ENCODE measurements around the gene SLIT1.

The SLIT1 gene

DNA sequence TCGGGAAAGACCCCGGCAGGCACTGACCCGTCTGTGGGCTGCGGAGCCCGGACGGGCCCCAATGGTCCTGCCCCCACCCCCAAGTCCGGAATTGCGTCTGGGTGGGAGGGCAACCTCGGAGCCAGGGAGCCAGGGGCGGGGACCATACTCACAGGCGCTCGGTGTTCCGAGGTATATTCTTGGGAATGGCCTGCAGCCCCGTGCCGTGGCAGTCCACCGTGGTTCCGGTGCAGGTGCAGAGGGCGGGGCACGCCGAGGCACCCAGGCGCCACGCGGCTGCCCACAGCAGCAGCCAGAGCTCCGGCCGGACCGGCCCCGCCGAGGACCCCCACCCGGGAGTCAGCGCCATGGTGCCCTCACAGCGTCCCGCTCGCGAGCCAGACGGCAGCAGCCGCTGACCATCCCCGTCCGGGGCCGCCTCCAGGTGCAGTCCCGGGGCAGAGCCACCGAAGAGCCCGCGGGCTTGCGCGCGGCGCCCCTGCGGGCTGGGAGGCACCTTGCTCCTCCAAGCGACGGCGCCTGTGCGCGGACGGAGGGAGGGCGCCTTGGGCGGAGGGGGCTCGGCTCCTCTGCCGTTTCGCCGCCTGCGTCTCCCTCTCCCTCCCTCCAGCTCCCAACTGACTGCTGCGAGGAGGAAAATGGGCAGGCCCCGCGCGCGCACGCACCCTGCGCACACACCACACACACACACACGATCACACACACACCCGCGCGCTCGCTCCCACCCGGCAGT is at the start of gene SLIT1:
Gene SLIT1, minus strand, starts transcription at position 634 of the 733 bp plus-strand sequence. Its CDS starts 285 bp downstream, at position 349.
- peak in 5 of 10 donors; percentile 40 to 93 (median 88) for DNase-seq
- intact Hi-C loops (cut with DNase I): no loop called here

DNA sequence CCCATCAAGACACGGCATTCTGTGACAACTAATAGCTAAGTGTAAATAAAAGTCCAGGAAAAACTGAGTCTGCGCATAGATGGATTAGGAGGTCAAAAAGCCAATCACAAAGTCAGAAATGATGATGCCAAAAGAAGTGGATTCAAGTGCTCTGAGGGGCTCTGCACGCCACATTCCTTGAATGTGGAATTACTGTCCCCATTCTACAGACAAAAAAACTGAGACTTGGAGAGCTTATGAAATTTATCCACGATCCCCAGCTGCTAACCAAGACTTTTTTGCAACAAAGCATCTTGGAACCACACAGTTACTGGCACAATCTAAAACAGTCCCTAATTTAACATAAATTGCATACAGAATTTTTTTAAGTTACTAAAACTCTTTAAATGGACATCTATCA is 49.6 kb upstream of the SLIT1 start:
- intact Hi-C loops (cut with DNase I): no loop called here
- DNase-seq: no peak

DNA sequence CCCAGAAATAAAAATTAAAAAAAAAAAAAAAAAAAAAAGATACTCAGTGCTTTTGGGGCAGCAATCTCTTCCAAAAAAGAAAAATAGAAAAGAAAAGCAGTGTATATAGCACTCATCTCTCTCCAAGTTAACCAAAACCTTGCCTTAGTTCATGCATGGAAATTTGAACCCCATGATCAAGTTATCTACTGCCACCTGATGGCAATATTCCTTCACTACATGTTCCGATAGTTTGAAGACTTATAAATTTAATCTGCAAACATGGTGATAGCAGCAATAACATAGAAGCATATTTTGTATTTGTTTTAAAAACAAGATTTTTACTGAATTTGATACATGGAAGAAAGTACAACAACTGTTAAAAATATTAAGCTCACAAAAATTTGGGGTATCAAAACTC is 48.6 kb upstream of the SLIT1 start:
- intact Hi-C loops (cut with DNase I): no loop called here
- no peak for DNase-seq

DNA sequence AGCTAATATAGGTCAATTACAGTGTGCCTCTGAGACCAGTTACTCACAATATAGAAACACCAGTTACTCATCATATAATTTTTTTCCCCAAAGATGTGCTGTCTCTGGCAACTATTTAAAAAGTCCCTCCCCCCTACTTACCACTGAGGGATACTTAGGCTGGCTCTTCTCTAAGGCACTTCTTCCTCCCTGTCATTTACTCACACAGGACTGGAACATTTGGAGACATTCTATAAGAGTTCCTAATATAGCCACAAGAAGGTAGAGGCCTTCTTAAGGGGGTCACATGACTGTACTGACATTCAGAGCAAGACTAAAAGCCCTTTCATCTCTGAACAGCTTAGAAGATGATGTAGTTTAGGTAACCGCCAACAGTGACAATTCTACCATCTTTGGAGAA is 44.4 kb upstream of the SLIT1 start:
- intact Hi-C loops (cut with DNase I): no loop called here
- DNase-seq: no peak

DNA sequence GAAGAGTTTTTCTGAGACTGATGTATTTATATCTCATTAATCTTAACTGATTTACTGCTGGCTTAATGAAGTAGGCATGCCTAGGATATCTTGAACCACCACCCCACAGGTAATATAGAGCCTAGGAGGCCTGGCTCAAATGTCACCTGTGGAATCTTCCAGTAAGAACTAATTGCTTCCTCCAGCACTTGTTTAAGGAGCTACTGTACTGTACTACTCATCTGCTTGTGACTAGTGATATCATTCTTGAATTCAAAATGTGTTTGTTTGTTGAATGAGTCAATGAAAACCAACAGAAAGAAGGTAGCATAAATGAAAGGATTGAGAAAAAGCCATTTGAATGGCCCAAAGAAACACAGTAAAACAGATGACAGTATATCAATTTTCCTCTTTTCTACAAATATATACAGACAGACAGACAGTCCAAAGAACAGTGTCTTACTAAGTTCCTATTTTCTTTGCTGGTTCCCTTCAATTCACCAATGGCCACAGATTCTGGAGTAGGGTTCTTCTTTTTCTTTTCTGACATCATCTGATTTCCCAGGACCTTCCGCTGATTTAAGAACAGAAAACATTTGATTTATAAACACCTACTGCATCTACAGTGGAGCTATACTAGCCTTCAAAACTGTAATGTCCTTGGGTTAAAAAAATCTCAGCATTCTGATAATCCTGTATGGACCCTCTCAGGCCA is 43.7 kb upstream of the SLIT1 start:
- no peak for DNase-seq
- intact Hi-C loops (cut with DNase I): no loop called here

DNA sequence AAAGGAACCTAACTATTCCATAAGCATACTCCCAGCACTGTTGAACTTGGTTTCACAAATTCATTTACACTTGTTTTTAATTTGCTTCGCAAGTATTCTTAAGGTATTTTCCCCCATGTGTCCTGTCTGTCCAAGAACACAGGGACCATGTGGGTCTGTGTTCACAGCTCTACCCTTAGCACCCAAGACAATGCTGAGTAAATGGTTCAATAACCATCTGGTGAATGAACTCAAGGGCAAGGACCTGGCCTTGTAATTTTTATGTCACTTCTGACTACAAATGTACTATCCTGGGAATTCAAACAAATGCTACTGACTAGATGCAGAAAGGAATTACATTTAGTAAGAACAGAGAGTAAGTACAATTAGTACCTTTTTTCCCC is 43.0 kb upstream of the SLIT1 start:
- no peak for DNase-seq
- intact Hi-C loops (cut with DNase I): no loop called here

DNA sequence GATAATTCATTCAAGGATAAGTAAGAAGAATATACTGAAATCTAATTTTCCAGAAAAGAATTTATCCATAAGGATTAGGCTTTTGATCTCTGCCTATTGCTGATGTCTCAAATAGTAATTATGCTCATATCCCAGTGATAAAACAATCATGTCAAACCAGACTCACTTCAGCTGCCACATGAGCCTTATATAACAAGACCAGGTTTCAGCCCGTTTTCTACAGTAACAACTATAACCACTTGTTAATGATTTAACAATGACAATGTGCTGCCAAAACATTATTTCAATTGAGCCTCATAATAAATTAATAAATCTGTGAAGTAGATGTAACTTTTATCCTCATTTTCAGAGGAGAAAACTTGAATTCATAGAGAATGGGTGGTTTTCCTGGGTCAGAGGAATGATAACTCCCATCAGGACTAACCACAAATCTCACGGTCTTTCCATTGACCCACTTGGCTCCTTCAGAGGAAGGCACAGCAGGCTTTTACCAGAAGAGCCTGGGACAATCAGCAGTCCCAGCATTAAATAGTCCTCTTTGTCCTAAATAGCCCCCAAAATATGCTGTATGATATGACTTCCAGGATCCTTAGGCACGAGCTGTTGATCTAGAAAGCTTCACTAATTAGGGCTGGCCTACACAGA is 42.5 kb upstream of the SLIT1 start:
- DNase-seq: peak in 1 of 10 donors; percentile 8
- intact Hi-C loops (cut with DNase I): no loop called here

DNA sequence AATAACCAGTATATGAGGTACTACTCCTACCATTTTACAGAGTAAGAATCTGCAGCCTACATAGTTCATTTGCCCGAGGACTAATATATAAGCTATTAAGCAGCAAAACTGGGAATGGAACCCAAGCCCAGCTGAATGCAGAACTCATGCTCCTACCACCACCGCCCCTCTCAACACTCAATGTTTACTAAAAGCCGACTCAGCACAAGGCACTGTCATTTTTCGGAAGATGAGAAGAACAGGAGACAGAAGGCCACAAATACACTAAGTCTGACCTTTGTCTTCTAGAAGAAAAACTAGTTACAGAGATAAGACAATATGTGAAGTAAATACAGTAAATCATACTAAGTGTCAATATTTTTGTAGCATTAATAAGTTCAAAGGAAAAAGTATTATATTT is 40.6 kb upstream of the SLIT1 start:
- DNase-seq: peak in 1 of 10 donors; percentile 3
- intact Hi-C loops (cut with DNase I): no loop called here

DNA sequence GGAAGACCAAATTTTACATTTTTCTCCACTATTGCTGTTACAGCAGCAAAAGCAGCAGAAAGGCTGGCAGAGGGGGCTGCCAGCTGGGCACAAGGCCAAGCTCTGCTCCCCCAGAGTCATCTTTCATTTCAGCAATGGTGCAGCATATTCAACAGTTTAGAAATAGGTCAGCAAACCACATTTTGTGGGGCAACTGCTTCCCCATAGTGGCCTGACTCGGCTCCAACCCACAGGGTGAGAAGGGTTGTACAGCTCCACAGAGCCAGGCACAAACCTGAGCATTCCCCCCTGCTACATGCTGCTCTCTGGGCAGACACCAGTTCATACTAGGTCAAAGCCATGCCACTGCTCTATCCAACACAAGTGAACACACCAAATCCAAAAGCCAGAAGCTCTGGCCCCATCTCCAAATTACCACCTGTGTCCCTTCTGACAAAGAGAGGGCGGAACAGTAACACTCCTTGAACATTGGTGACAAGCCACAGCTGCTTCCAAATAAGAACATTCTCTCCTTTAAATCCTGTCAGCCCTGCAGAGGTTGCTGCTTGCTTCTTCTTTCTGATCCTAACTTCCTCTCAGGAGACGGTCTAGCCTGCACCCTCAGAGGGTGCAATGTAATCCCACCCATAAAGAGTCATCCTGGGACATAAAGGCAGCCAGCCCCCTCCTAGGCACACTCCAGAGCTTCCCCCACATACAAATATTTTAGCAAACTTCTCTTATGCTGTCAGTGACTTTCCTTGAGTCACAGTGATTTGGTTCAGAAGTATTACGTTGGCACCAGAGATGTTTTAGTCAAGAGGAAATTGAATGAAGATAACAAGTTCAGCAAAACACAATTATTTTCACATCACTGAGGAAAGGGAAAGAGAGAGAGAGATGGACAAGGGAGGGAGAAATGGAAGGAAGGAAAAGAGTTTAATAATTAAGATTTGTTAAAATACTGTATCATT is 39.0 kb upstream of the SLIT1 start:
- peak in 1 of 10 donors; percentile 28 for DNase-seq
- intact Hi-C loops (cut with DNase I): no loop called here

DNA sequence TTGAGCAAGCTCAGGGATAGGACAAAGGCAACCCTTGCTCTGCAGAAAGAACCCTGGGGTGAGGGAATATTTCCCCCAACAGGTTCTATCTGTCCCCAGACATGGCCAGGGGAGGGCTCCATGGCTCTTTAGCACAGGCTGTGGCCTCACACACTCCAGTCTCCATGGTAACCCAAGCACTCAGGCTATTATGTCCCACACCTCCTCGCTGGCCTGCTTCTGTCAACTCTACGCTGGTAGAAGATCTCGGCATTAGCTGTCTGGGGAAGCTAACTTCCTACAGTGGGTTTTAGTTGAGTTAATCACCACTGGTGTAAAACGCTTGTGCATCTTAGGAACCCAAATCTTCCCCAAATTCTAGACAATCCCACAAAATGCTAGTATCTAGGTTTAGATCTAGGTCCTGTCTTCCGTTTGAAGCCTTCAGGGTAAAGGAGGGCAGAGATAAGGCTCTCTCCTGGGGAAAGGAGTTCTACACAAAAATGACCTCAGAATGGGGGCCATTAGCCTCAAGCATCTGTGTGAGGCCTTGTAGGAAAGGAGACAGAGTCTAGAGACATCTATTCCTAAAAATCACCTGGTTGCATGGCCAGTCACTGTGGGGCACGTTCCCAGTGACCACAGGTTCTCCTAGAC is 36.7 kb upstream of the SLIT1 start:
- DNase-seq: peak in 2 of 10 donors; percentile 8 to 72
- intact Hi-C loops (cut with DNase I): no loop called here

DNA sequence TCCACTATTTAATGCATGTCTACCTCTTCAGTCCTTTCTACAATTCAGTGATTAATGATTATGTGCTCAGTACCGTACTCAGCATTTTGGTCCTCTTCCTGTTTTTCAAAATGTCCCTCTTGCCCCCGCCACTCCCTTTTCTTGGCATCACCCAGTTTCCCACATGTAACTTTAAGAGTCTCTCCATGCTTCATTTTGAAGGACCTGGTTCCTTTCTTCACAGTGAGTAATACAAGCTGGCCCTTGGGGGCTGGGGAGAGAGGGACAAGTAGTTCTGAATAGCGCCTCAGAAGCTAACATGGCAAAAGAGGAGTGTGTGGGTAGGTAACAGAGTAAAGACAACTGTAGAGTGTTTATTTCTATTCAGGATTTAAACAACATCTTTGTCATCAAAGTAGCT is 34.6 kb upstream of the SLIT1 start:
- DNase-seq: peak in 1 of 10 donors; percentile 59
- intact Hi-C loops (cut with DNase I): no loop called here

DNA sequence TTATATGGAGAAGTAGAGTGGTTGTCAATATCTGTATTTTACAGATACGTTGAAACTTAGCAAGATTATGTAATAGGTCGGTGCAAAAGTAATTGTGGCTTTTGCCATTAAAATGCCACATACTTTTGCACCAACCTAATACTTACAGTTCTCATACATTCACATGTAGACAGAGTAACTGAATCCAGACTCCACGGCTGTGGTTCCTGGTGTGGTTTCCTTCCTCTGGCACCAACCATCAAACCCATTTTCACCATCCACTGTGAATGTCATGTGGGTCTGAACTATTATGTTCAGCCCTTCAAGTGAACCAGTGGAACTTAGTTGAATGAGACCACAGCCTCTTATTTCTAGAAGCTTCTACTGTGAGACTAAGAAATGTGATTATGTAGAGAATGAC is 31.5 kb upstream of the SLIT1 start:
- intact Hi-C loops (cut with DNase I): no loop called here
- peak in 1 of 10 donors; percentile 9 for DNase-seq

DNA sequence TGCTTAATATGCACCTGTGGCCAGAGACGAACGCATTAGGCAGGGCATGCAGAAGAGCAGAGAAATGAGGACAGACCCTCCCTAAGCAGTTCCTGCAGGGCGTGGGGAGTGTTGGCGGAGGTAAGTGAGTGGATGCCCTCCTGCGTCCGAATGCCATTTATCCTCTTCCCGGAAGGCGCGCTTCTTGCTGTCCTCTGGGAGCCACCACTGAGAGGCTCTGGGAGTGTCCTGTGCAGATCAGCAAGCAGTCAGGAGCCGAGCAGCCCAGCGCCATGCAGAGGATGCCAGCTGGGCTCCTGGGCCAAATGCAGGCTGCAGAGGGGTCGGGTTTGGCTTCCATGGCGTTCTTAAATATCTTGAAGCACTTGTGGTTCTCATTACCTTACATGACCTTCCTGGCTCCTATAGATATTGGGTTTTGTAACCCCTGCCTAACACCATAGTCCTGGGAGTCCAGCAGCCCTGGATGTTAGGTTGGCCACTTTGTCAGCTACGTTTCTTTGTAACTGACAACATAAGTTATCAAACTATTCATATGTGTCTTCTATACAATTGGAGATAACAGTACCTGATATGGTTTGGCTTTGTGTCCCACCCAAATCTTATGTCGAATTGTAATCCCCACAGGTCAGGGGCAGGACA is 30.0 kb upstream of the SLIT1 start:
- peak in 1 of 10 donors; percentile 70 for DNase-seq
- intact Hi-C loops (cut with DNase I): no loop called here

DNA sequence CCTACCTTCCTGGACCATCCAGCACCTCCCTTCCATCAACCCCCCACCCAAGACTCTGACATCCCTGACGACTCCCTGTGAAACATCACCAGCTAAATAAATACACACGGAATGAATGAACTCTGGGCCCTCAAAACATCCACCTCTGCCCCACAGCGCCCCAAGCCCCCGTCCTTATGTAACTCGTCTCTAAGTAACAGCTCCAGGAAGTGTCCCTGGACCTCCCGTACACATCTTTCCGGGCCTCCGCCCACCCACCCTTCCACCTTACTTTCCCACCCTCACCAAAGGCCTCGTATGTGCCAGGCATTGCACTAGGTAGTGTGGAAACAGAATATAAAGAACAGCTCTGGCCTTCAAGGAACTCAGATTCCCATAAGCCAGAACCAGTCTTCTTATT is 27.7 kb upstream of the SLIT1 start:
- DNase-seq: peak in 1 of 10 donors; percentile 31
- intact Hi-C loops (cut with DNase I): no loop called here

DNA sequence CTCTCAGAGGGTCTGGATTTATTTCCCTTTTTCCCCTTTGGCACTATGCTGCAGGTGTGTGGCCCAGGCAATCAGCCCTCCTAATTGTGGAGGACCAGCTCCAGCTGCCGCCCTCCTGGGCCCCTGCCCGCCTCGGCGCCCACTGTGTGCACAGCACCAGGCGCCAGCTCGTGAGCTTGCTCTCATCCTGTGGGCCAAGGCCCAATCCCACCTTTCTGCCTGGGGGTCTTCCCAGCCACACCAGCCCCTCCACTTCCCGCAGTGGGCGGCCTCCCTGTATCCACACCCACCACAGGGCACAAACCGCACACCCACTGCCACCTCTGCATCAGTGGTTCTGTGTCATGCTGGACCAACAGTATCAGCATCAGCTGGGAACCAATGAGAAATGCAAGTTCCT is 25.5 kb upstream of the SLIT1 start:
- peak in 1 of 10 donors; percentile 84 for DNase-seq
- intact Hi-C loops (cut with DNase I): no loop called here

DNA sequence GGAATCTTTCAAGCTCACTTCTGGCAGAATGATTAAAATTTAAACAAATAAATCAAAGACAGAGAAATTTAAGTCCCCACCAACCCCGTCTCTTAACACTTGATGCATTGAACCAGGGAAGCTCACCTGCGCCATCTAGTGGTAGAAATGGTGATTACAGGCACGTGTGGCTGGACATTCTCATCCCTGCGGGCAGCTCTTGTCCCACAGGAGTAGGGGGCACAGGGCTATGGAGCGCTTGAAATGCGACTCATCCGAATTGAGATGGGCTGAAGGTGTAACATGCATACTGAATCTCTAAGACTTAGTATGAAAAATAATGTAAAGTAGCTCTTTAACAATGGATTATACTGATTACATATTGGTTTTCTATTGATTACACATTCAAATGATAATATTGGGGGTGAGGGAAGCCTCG is 24.8 kb upstream of the SLIT1 start:
- DNase-seq: peak in 8 of 10 donors; percentile 44 to 93 (median 78)
- intact Hi-C loops (cut with DNase I): loop anchor here (1.0 kb wide), 2 partner anchors 137 to 172 kb away; no protein-coding TSS in a partner anchor

DNA sequence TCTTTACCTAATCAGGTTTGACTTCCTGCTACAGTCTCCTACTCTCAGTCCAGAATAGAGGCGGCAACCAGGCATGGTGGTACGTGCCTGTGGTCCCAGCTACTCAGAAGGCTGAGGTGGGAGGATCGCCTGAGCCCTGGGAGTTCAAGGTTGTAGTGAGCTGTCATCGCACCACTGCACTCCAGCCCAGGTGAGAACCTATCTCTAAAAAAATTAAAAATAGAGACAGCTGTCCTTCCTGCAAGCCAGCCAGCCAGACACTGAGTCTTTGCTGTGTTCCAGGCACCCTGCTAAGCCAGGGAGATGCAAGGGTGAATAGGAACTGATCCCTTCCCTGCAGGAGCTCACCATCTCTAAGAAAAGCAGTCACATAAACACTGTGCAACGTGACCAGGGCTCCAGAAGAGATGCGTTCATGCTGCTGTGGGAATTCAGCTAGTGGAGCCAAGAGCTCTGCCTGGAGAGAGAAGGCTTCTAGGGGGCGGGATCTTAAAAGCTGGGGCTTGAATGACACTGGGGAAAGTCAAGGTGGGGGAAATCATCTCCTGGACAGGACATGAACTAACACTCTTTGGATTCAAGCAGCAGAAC is 22.1 kb upstream of the SLIT1 start:
- intact Hi-C loops (cut with DNase I): no loop called here

DNA sequence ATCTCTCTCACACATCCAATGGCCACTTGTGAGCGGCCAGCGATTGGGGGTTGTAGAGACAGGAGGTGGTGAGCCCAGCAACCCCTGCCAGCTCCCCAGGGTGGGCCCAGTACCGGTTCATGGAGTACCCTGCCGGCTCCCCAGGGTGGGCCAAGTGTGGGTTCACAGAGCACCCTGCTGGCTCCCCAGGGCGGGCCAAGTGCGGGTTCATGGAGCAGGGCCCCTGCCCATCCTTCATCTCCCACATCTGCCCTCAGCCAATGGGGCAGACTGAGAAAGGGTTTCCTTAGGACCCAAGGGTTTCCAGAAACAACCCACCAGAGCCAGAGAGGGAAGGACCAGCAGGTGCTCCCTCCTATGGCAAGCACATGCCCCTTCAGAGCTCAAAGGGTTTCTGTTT is 21.4 kb upstream of the SLIT1 start:
- peak in 1 of 10 donors; percentile 76 for DNase-seq
- intact Hi-C loops (cut with DNase I): no loop called here

More for the DNA sequence above, 22.1 kb upstream of the SLIT1 start:
- peak in 1 of 10 donors; percentile 59 for DNase-seq
